Right atrium auricular region (tissue), 2 donors: ENCODE data around the gene SPSB3. TPM values are rescaled to one million over a fixed set of nuclear protein-coding genes. Genes with fewer than 3 reads are reported as not detected.
A peak's percentile ranks its signal among the peaks of the same experiment; 100 is the strongest.

ENCODE experiments used
- DNase-seq: peaks from one replicate; pipeline ENCODE4 v3.0.0-alpha.2; 2019; ENCODE audit warnings: low spot score
- H3K27ac ChIP-seq, 2 donors: fragments of 200-600 bp; sonication (generic); 1 replicate in 1 of 2; 2 replicates in 1 of 2; pipeline ENCODE4 v1.5.1; 2016 to 2019
- H3K27me3 ChIP-seq, 2 donors: fragments of 200-600 bp; sonication (generic); one replicate each; pipeline versions ENCODE4 v1.5.1 to v1.6.0; 2017 to 2019
- H3K36me3 ChIP-seq: fragments of 200-600 bp; sonication (generic); one replicate; pipeline ENCODE4 v1.5.1; 2016
- H3K4me1 ChIP-seq, 2 donors: fragments of 200-600 bp; sonication (generic); one replicate each; pipeline versions ENCODE4 v1.5.1 to v1.6.0; 2017 to 2019
- H3K4me3 ChIP-seq, 2 donors: fragments of 200-600 bp; sonication (generic); 1 replicate in 1 of 2; 2 replicates in 1 of 2; pipeline ENCODE4 v1.5.1; 2017 to 2019; ENCODE audit warnings: mild to moderate bottlenecking in 1 of 2, moderate library complexity in 1 of 2
- H3K9me3 ChIP-seq, 2 donors: fragments of 200-600 bp; sonication (generic); one replicate each; pipeline ENCODE4 v1.5.1; 2019
- CTCF ChIP-seq, 2 donors: fragments of 200-600 bp; sonication (generic); IDR thresholded peaks; one replicate each; pipeline ENCODE4 v1.5.1; 2019; ENCODE audit warnings: antibody characterized with exemption in 2 of 2
- total RNA-seq, 2 donors: library from RNA; depleted of rRNA; stranded (reverse); fragments of >200 nt; gene quantifications; one replicate each; pipeline ENCODE4 v1.1.0, GENCODE V29; 2016

Gene SPSB3
- total RNA-seq, result 10 to 100 TPM; 41.9 to 49.0 TPM

GRCh38 chr16:1782408-1783264 lies at the start of gene SPSB3, which contains the start of gene NUBP2:
Gene SPSB3, minus strand, starts transcription at chr16:1782571. Its CDS starts 1,088 bp downstream, at chr16:1781483.
Gene NUBP2, plus strand, starts transcription at chr16:1782960. Its CDS starts 61 bp downstream, at chr16:1783021.
- Histone ChIP-seq H3K9me3 (no peaks in the 10 kb centered on the region), H3K27ac (peak within 1 kb of the TSS; percentile 79 to 84), H3K36me3 (peaks cover 24% of the 10 kb centered on the region), H3K4me1 (peaks cover 0 to 48% of the 10 kb centered on the region in 2 donors), H3K4me3 (peak within 1 kb of the TSS; percentile 76 to 78), H3K27me3 (no peaks in the 10 kb centered on the region)
- DNase-seq, result peak; percentile 100
- TF ChIP-seq CTCF (IDR thresholded peaks at IDR 0.05), result no peak

GRCh38 chr16:1831186-1832075 lies 49.1 kb upstream of the SPSB3 start:
- Histone ChIP-seq H3K27ac (no peak overlapping the region), H3K9me3 (no peaks in the 10 kb centered on the region), H3K4me3 (no peak overlapping the region), H3K27me3 (no peaks in the 10 kb centered on the region), H3K36me3 (no peaks in the 10 kb centered on the region), H3K4me1 (peaks cover 0 to 20% of the 10 kb centered on the region in 2 donors)
- no peak for DNase-seq
- no peak for TF ChIP-seq CTCF (IDR thresholded peaks at IDR 0.05)

GRCh38 chr16:1830213-1830612 lies 47.8 kb upstream of the SPSB3 start:
- peaks cover 0 to 27% of the 10 kb centered on the region in 2 donors for H3K4me1 ChIP-seq
- DNase-seq, result no peak
- H3K27me3 ChIP-seq, result no peaks in the 10 kb centered on the region
- no peak overlapping the region for H3K4me3 ChIP-seq
- H3K27ac ChIP-seq, result no peak overlapping the region
- no peaks in the 10 kb centered on the region for H3K36me3 ChIP-seq
- TF ChIP-seq CTCF (IDR thresholded peaks at IDR 0.05), result no peak
- no peaks in the 10 kb centered on the region for H3K9me3 ChIP-seq

- no peaks in the 10 kb centered on the region for H3K36me3 ChIP-seq
- no peak overlapping the region for H3K27ac ChIP-seq
- TF ChIP-seq CTCF (IDR thresholded peaks at IDR 0.05), result no peak
- peak overlapping the region in 1 of 2 donors; percentile 12 for H3K4me3 ChIP-seq
- H3K9me3 ChIP-seq, result no peaks in the 10 kb centered on the region
- H3K27me3 ChIP-seq, result no peaks in the 10 kb centered on the region
- DNase-seq, result no peak
- peaks cover 0 to 41% of the 10 kb centered on the region in 2 donors for H3K4me1 ChIP-seq
Observed at GRCh38 chr16:1828645-1829410, 46.5 kb upstream of the SPSB3 start.
